HCT116 (cell line): ENCODE measurements around the gene FAM76B.

Experiments
- CEBPB ChIP-seq: IDR thresholded peaks from 2 replicates; pipeline ENCODE4 v1.6.1; 2012; ENCODE audit warnings: low read depth
- EGR1 ChIP-seq: IDR thresholded peaks from 2 replicates; pipeline ENCODE4 v1.6.1; 2012; ENCODE audit warnings: low read depth
- ELF1 ChIP-seq: IDR thresholded peaks from 2 replicates; pipeline ENCODE4 v1.6.1; 2012; ENCODE audit warnings: low read depth, borderline replicate concordance
- EZH2 ChIP-seq: fragments of 200-600 bp; sonication (generic); IDR thresholded peaks from 2 replicates; pipeline ENCODE4 v1.6.1; 2017; ENCODE audit warnings: antibody characterized with exemption, mixed run types
- POLR2AphosphoS5 ChIP-seq: IDR thresholded peaks from 2 replicates; pipeline ENCODE4 v1.6.1; 2011; ENCODE audit warnings: mild to moderate bottlenecking, low read depth, low read length, moderate library complexity
- SRF ChIP-seq: IDR thresholded peaks from 2 replicates; pipeline ENCODE4 v1.6.1; 2012; ENCODE audit warnings: low read depth
- TCF7L2 ChIP-seq: IDR thresholded peaks from 2 replicates; pipeline ENCODE4 v1.7.0; 2011; ENCODE audit warnings: borderline replicate concordance, inconsistent platforms; ENCODE audit not compliant: insufficient read depth, insufficient read length; ENCODE audit errors: extremely low read depth
- YY1 ChIP-seq: IDR thresholded peaks from 2 replicates; pipeline ENCODE4 v1.6.1; 2011; ENCODE audit warnings: low read length, low read depth, moderate library complexity, mild to moderate bottlenecking; ENCODE audit not compliant: insufficient replicate concordance; ENCODE audit errors: extremely low read depth
- ZFX ChIP-seq: fragments of 450-650 bp; IDR thresholded peaks from 2 replicates; pipeline ENCODE4 v1.6.1; 2017
- TF ChIP-seq, protein P1 (sequence below): IDR thresholded peaks from 2 replicates; pipeline ENCODE4 v1.6.1; 2012; ENCODE audit warnings: low read depth
- TF ChIP-seq, protein P2 (sequence below): IDR thresholded peaks from 2 replicates; pipeline ENCODE4 v1.6.1; 2012
- TF ChIP-seq, protein P3 (sequence below), 3 experiments: fragments of 200-600 bp in 1 of 3; sonication (generic) in 1 of 3; IDR thresholded peaks in 2 of 3; conservative IDR thresholded peaks in 1 of 3; 2 replicates each; pipeline ENCODE4 v1.5.1; 2012 to 2017; ENCODE audit warnings: low read depth in 2 of 3, low read length in 2 of 3, antibody characterized with exemption in 1 of 3, borderline replicate concordance in 1 of 3, control low read depth in 1 of 3, mild to moderate bottlenecking in 1 of 3, mixed read lengths in 1 of 3, mixed run types in 1 of 3, moderate library complexity in 1 of 3; ENCODE audit not compliant: insufficient read depth in 1 of 3

DNA sequence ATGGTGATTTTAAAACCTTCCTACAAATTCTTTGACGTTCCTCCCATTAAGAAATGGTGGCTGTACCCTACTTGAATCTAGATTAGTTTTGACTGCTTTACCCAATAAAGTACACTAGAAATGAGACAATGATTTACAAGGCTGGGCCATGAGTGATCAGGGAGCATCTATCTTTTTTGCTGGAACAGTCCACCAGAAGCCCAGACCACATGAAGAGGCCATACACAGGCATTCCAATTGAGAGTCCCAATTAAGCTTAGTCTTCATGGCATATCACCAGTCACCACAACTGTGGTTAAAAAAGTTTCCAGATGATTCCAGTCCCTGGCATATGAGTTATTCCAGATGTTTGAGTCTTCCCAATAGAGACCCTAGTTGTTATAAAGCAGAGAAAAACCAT lies 39.5 kb downstream of the FAM76B start:
- TF ChIP-seq CEBPB: no peak
- TF ChIP-seq, protein P1, sequence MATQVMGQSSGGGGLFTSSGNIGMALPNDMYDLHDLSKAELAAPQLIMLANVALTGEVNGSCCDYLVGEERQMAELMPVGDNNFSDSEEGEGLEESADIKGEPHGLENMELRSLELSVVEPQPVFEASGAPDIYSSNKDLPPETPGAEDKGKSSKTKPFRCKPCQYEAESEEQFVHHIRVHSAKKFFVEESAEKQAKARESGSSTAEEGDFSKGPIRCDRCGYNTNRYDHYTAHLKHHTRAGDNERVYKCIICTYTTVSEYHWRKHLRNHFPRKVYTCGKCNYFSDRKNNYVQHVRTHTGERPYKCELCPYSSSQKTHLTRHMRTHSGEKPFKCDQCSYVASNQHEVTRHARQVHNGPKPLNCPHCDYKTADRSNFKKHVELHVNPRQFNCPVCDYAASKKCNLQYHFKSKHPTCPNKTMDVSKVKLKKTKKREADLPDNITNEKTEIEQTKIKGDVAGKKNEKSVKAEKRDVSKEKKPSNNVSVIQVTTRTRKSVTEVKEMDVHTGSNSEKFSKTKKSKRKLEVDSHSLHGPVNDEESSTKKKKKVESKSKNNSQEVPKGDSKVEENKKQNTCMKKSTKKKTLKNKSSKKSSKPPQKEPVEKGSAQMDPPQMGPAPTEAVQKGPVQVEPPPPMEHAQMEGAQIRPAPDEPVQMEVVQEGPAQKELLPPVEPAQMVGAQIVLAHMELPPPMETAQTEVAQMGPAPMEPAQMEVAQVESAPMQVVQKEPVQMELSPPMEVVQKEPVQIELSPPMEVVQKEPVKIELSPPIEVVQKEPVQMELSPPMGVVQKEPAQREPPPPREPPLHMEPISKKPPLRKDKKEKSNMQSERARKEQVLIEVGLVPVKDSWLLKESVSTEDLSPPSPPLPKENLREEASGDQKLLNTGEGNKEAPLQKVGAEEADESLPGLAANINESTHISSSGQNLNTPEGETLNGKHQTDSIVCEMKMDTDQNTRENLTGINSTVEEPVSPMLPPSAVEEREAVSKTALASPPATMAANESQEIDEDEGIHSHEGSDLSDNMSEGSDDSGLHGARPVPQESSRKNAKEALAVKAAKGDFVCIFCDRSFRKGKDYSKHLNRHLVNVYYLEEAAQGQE: no peak
- TF ChIP-seq, protein P2, sequence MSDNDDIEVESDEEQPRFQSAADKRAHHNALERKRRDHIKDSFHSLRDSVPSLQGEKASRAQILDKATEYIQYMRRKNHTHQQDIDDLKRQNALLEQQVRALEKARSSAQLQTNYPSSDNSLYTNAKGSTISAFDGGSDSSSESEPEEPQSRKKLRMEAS: no peak
- TF ChIP-seq, protein P3, sequence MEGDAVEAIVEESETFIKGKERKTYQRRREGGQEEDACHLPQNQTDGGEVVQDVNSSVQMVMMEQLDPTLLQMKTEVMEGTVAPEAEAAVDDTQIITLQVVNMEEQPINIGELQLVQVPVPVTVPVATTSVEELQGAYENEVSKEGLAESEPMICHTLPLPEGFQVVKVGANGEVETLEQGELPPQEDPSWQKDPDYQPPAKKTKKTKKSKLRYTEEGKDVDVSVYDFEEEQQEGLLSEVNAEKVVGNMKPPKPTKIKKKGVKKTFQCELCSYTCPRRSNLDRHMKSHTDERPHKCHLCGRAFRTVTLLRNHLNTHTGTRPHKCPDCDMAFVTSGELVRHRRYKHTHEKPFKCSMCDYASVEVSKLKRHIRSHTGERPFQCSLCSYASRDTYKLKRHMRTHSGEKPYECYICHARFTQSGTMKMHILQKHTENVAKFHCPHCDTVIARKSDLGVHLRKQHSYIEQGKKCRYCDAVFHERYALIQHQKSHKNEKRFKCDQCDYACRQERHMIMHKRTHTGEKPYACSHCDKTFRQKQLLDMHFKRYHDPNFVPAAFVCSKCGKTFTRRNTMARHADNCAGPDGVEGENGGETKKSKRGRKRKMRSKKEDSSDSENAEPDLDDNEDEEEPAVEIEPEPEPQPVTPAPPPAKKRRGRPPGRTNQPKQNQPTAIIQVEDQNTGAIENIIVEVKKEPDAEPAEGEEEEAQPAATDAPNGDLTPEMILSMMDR (IDR thresholded peaks at IDR 0.05 in 2 of 3, conservative IDR thresholded peaks at IDR 0.05 in 1 of 3; ENCODE audit: borderline replicate concordance in 1 of 3, insufficient read depth in 1 of 3, low read depth in 2 of 3, low read length in 2 of 3): no peak
- TF ChIP-seq ZFX: no peak
- TF ChIP-seq POLR2AphosphoS5: no peak
- no peak for TF ChIP-seq EGR1
- TF ChIP-seq SRF: no peak
- TF ChIP-seq TCF7L2: no peak
- TF ChIP-seq EZH2: no peak
- TF ChIP-seq ELF1: no peak
- no peak for TF ChIP-seq YY1
